Natural killer cell (primary cell): ENCODE results near the gene DSTN. TPM values are rescaled to one million over a fixed set of nuclear protein-coding genes. Genes with fewer than 3 reads are reported as not detected.

ENCODE experiments used
- ATAC-seq, 3 donors: fragments of 150-1000 bp in 2 of 3; fragments of 200-7000 bp in 1 of 3; cut with Tn5 transposase; 1 replicate in 1 of 3; 2 replicates in 2 of 3; pipeline ENCODE4 v1.10.0; 2021; ENCODE audit warnings: mild to moderate bottlenecking in 2 of 3, moderate library complexity in 2 of 3
- DNase-seq, 2 donors: peaks; one replicate each; pipeline versions ENCODE4 v3.0.0 to v3.0.0-alpha.2; 2013 to 2021; ENCODE audit warnings: mixed read lengths in 1 of 2
- H3K27ac ChIP-seq: one replicate; pipeline ENCODE4 v1.5.1; 2013; ENCODE audit warnings: mild to moderate bottlenecking, low read length
- H3K27me3 ChIP-seq: one replicate; pipeline ENCODE4 v1.6.1; 2013; ENCODE audit warnings: low read length; ENCODE audit not compliant: control insufficient read depth, insufficient read depth
- H3K36me3 ChIP-seq: one replicate; pipeline ENCODE4 v1.6.1; 2013; ENCODE audit warnings: low read length; ENCODE audit not compliant: control insufficient read depth, insufficient read depth
- H3K4me1 ChIP-seq: one replicate; pipeline ENCODE4 v1.6.1; 2013; ENCODE audit warnings: low read length; ENCODE audit not compliant: control insufficient read depth, insufficient read depth
- H3K4me3 ChIP-seq: one replicate; pipeline ENCODE4 v1.5.1; 2013; ENCODE audit warnings: low read length
- H3K9me3 ChIP-seq: one replicate; pipeline ENCODE4 v1.6.1; 2013; ENCODE audit warnings: low read length; ENCODE audit not compliant: control insufficient read depth, insufficient read depth
- H3K27ac Mint-ChIP-seq, 2 donors: one replicate each; pipeline ENCODE4 v1.8.0; 2022; ENCODE audit warnings: mild to moderate bottlenecking in 2 of 2, mixed read lengths in 2 of 2, moderate library complexity in 1 of 2
- H3K27me3 Mint-ChIP-seq, 2 donors: one replicate each; pipeline ENCODE4 v1.8.0; 2022; ENCODE audit warnings: low read depth in 2 of 2, mixed read lengths in 2 of 2
- H3K36me3 Mint-ChIP-seq: one replicate; pipeline ENCODE4 v1.8.0; 2022; ENCODE audit warnings: mixed read lengths
- H3K4me1 Mint-ChIP-seq, 2 donors: one replicate each; pipeline ENCODE4 v1.8.0; 2022; ENCODE audit warnings: mixed read lengths in 2 of 2
- H3K4me3 Mint-ChIP-seq: one replicate; pipeline ENCODE4 v1.8.0; 2022; ENCODE audit warnings: mild to moderate bottlenecking, moderate library complexity, mixed read lengths
- H3K9me3 Mint-ChIP-seq, 2 donors: one replicate each; pipeline ENCODE4 v1.8.0; 2022; ENCODE audit warnings: mixed read lengths in 2 of 2
- CTCF ChIP-seq: fragments of 200-600 bp; IDR thresholded peaks from one replicate; pipeline ENCODE4 v1.8.0; 2022; ENCODE audit warnings: antibody characterized with exemption
- WGBS: methylation state at CpG from one replicate; pipeline ENCODE4 v1.1.7; 2013; ENCODE audit warnings: missing lambda C conversion rate; ENCODE audit not compliant: insufficient coverage; 5-methylcytosine and 5-hydroxymethylcytosine counted together
- intact Hi-C: fragments of 100-400 bp; cut with micrococcal nuclease; formaldehyde crosslinking; loops from one replicate; pipeline ENCODE4 v1.14.2; 2022
- total RNA-seq, 4 donors: library from RNA; stranded (reverse); fragments of 120-200 nt in 1 of 4; gene quantifications; one replicate each; pipeline versions ENCODE4 v1.2.3 to v1.2.4, GENCODE V29; 2013 to 2022

Gene DSTN
- total RNA-seq, 3 donors from 2014 or later (not counting 1 experiment from before 2014, with no cell fraction given) = 47.5 to 73.5 (median 70.0) TPM

- Histone ChIP-seq H3K36me3 (no peaks in the 10 kb centered on the region), H3K27me3 (peaks cover 6% of the 10 kb centered on the region), H3K27ac (no peak overlapping the region), H3K9me3 (no peaks in the 10 kb centered on the region), H3K4me1 (peaks cover 30% of the 10 kb centered on the region), H3K4me3 (no peak overlapping the region)
- Mint-ChIP-seq H3K4me3 (no peak overlapping the region), H3K36me3 (no peaks in the 10 kb centered on the region), H3K27ac (peak overlapping the region in 1 of 2 donors; percentile 17), H3K4me1 (peaks cover 35 to 40% of the 10 kb centered on the region in 2 donors), H3K9me3 (no peaks in the 10 kb centered on the region), H3K27me3 (peaks cover 3 to 7% of the 10 kb centered on the region in 2 donors)
- DNase-seq = no peak
- TF ChIP-seq CTCF = no peak
- ATAC-seq = no peak
- 89% methylated on average over 3 of the region's 3 CpGs for WGBS
- intact Hi-C loops = no loop called here
Observed at GRCh38 chr20:17534077-17534476, 35.8 kb upstream of the DSTN start.

DNA sequence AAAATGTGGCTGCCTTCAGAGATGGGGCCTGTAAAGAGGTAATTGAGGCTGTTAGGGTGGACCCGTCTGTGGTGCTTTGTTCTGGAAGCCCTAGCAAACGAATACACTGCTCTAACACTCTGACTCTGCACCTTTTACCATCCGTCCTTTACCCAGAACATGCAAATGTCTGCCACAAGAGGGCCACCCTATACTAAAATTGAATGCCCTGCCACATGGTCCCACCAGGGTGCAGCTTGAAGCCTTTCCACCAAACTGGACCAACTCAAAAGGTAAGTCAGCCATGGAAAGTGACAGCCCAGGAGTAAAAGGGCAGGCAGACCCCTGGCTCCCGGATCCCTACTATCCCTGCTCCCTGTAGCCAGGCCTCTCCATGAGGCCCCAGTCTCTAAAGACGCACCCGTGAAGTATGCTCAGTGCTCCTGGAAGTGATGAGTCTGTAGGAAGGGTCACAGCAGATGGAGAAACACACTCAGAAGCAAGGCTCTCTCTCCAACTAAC lies 32.9 kb upstream of the DSTN start:
- Mint-ChIP-seq H3K27ac (peak overlapping the region in 1 of 2 donors; percentile 53), H3K9me3 (no peaks in the 10 kb centered on the region), H3K36me3 (no peaks in the 10 kb centered on the region), H3K27me3 (peaks cover 12 to 29% of the 10 kb centered on the region in 2 donors), H3K4me3 (no peak overlapping the region), H3K4me1 (peaks cover 16 to 21% of the 10 kb centered on the region in 2 donors)
- no peak overlapping the region for H3K27ac ChIP-seq
- 43% methylated on average over 6 of the region's 6 CpGs for WGBS
- H3K9me3 ChIP-seq = no peaks in the 10 kb centered on the region
- intact Hi-C loops = loop anchor here (1.0 to 5.0 kb wide), 6 partner anchors 32 to 459 kb away; partner anchors contain the start of gene RRBP1
- H3K36me3 ChIP-seq = no peaks in the 10 kb centered on the region
- H3K27me3 ChIP-seq = peaks cover under 1% of the 10 kb centered on the region
- ATAC-seq (peak; percentile 95 to 100 (median 100)), DNase-seq (peak; percentile 52 to 85)
- H3K4me3 ChIP-seq = no peak overlapping the region
- peak; percentile 87 for TF ChIP-seq CTCF
- H3K4me1 ChIP-seq = peaks cover 14% of the 10 kb centered on the region

- H3K27me3 ChIP-seq = no peaks in the 10 kb centered on the region
- H3K27ac Mint-ChIP-seq = no peak overlapping the region
- no peaks in the 10 kb centered on the region for H3K9me3 ChIP-seq
- ATAC-seq = no peak
- H3K4me3 Mint-ChIP-seq = no peak overlapping the region
- no peak for DNase-seq
- TF ChIP-seq CTCF = no peak
- intact Hi-C loops = loop anchor here (1.0 to 5.0 kb wide), 6 partner anchors 31 to 458 kb away; partner anchors contain the start of gene RRBP1
- H3K4me3 ChIP-seq = no peak overlapping the region
- H3K36me3 Mint-ChIP-seq = no peaks in the 10 kb centered on the region
- H3K4me1 ChIP-seq = peaks cover 10% of the 10 kb centered on the region
- no peaks in the 10 kb centered on the region for H3K9me3 Mint-ChIP-seq
- H3K36me3 ChIP-seq = no peaks in the 10 kb centered on the region
- H3K27ac ChIP-seq = no peak overlapping the region
- peaks cover 13 to 33% of the 10 kb centered on the region in 2 donors for H3K27me3 Mint-ChIP-seq
- WGBS = 89% methylated on average over 3 of the region's 3 CpGs
- H3K4me1 Mint-ChIP-seq = peaks cover 16 to 21% of the 10 kb centered on the region in 2 donors
Observed at GRCh38 chr20:17537959-17538358, 31.9 kb upstream of the DSTN start.
